K562 (cell line): Measurements from ENCODE around the gene MATR3. TPM values are rescaled to one million over a fixed set of nuclear protein-coding genes. Genes with fewer than 3 reads are reported as not detected.

Source experiments
- BACH1 ChIP-seq: fragments of 200-800 bp; sonication (Bioruptor generic); IDR thresholded peaks from 2 replicates; pipeline ENCODE4 v1.6.1; 2016; ENCODE audit warnings: missing genetic modification characterization, missing compliant biosample characterization
- CEBPZ ChIP-seq: fragments of 150-350 bp; IDR thresholded peaks from 2 replicates; pipeline ENCODE4 v1.6.1; 2014; ENCODE audit warnings: low read depth, mild to moderate bottlenecking, low read length, borderline replicate concordance
- CHAMP1 ChIP-seq: fragments of 450-650 bp; IDR thresholded peaks from 2 replicates; pipeline ENCODE4 v1.6.1; 2016; ENCODE audit warnings: mild to moderate bottlenecking
- CHD7 ChIP-seq: fragments of 200-600 bp; sonication (generic); IDR thresholded peaks from one replicate; pipeline ENCODE4 v1.6.1; 2012; ENCODE audit warnings: mild to moderate bottlenecking, low read depth, low read length, inconsistent platforms
- PHB2 ChIP-seq: fragments of 450-650 bp; IDR thresholded peaks from 2 replicates; pipeline ENCODE4 v1.6.1; 2017; ENCODE audit warnings: low read depth
- ZNF23 ChIP-seq: fragments of 250-450 bp; sonication (Bioruptor Pico); IDR thresholded peaks from 2 replicates; pipeline ENCODE4 v1.4.0; 2020; ENCODE audit warnings: mild to moderate bottlenecking
- ZNF668 ChIP-seq: fragments of 250-450 bp; sonication (Bioruptor Pico); IDR thresholded peaks from 2 replicates; pipeline ENCODE4 v1.8.0; 2022; ENCODE audit warnings: mild to moderate bottlenecking, inconsistent platforms
- polyA plus RNA-seq, 8 experiments: library from polyadenylated mRNA; depleted of rRNA in 4 of 8; stranded (reverse) in 5 of 8; unstranded in 3 of 8; fragments of >200 nt; fragmentation: Nextera tagmentation in 2 of 8; fragmentation: Illumina TruSeq in 1 of 8; extraction: Ambion mirVana in 2 of 8; extraction: Trizol in 1 of 8; gene quantifications; 2 replicates each; pipeline versions ENCODE4 v1.2.1 to v1.2.3, GENCODE V29; 2011 to 2014; ENCODE audit warnings: inconsistent platforms in 1 of 8, missing spikeins in 1 of 8
- total RNA-seq, 7 experiments: library from RNA; depleted of rRNA in 6 of 7; stranded (reverse); fragments of >200 nt in 6 of 7; fragmentation: Illumina TruSeq in 2 of 7; extraction: Trizol in 2 of 7; gene quantifications; 2 replicates each; pipeline versions ENCODE4 v1.2.1 to v1.2.3, GENCODE V29; 2011 to 2021; ENCODE audit warnings: low replicate concordance in 1 of 7

The MATR3 gene
- total and polyA plus RNA-seq, 9 of the 15 experiments (the other 6 are each of a cell fraction or from before 2014, with no cell fraction given) = 150 to 425 (median 263) TPM

GRCh38 chr5:139293507-139294373 is at the start of gene MATR3 (continued):
- no peak for TF ChIP-seq CHD7
- TF ChIP-seq ZNF668 (CRISPR knock-in tag) = no peak
- no peak for TF ChIP-seq BACH1 (tag)
- no peak for TF ChIP-seq CEBPZ
- no peak for TF ChIP-seq CHAMP1
- TF ChIP-seq ZNF23 (CRISPR knock-in tag) = no peak
- no peak for TF ChIP-seq PHB2
